Measurements from ENCODE around the gene TMA7B. TPM values are rescaled to one million over a fixed set of nuclear protein-coding genes. Genes with fewer than 3 reads are reported as not detected.
"Not testable (repeated sequence)": the region's sequence is repeated elsewhere in the genome, so short reads cannot be mapped to it uniquely, and the experiment has no call there.

The TMA7B gene
- total RNA-seq, 1 donor from 2014 or later = not detected

DNA sequence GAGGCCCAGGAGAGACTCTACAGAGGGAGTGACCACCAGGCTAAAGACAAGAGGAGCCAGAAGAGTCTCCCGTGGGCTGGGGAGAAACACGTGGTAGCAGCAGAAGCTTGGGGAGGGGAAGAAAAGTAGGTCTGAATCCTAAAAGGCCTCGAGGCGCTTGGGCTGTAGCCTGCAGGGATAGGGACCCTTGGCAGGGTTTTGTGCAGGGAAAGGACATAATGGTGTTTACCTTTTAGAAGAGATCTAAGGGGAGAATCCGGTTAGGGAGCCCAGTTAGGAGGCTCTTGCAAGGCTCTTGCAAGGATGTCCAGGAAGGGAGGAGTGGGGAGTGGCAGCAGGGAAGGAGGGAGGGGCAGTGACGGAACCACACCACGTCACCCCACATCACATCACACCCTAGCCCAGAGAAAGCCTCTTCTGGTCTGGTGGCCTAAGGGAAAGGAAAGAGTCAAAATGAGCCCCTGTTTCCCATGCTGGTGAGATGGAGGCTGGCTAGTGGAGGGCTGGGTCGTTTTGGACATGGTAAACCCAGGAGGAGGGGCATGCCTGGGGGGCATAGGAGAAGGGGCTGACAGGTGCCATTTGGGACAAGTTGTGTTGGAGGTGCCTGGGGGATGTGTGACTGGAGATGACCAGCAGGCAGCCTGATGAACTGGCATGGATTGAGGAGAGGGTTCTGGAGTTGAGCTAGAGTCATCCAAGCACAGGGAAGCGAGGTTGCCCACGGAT is 28.4 kb downstream of the TMA7B start:
- no peaks in the 10 kb centered on the region for H3K9me3 ChIP-seq (replicated peaks)
- peak overlapping the region; percentile 86 for H3K27ac ChIP-seq (replicated peaks)
- peaks cover 49% of the 10 kb centered on the region for H3K4me1 ChIP-seq
- no peak overlapping the region for H3K4me3 ChIP-seq
- H3K36me3 ChIP-seq = no peaks in the 10 kb centered on the region
- H3K27me3 ChIP-seq (ENCODE audit: low read depth) = peaks cover 22% of the 10 kb centered on the region
- intact Hi-C loops (cut with micrococcal nuclease) = no loop called here
- DNase-seq = no peak
- TF ChIP-seq, protein P1, sequence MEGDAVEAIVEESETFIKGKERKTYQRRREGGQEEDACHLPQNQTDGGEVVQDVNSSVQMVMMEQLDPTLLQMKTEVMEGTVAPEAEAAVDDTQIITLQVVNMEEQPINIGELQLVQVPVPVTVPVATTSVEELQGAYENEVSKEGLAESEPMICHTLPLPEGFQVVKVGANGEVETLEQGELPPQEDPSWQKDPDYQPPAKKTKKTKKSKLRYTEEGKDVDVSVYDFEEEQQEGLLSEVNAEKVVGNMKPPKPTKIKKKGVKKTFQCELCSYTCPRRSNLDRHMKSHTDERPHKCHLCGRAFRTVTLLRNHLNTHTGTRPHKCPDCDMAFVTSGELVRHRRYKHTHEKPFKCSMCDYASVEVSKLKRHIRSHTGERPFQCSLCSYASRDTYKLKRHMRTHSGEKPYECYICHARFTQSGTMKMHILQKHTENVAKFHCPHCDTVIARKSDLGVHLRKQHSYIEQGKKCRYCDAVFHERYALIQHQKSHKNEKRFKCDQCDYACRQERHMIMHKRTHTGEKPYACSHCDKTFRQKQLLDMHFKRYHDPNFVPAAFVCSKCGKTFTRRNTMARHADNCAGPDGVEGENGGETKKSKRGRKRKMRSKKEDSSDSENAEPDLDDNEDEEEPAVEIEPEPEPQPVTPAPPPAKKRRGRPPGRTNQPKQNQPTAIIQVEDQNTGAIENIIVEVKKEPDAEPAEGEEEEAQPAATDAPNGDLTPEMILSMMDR (IDR thresholded peaks at IDR 0.05; ENCODE audit: borderline replicate concordance) = no peak

- no peaks in the 10 kb centered on the region for H3K9me3 ChIP-seq (replicated peaks)
- DNase-seq = no peak
- H3K36me3 ChIP-seq = no peaks in the 10 kb centered on the region
- H3K4me1 ChIP-seq = peaks cover 49% of the 10 kb centered on the region
- peak overlapping the region; percentile 86 for H3K27ac ChIP-seq (replicated peaks)
- H3K4me3 ChIP-seq = no peak overlapping the region
- TF ChIP-seq, protein P1 (IDR thresholded peaks at IDR 0.05; ENCODE audit: borderline replicate concordance) = no peak
- intact Hi-C loops (cut with micrococcal nuclease) = no loop called here
- H3K27me3 ChIP-seq (ENCODE audit: low read depth) = peaks cover 33% of the 10 kb centered on the region
Measured at GRCh38 chr22:39989633-39990032, 29.4 kb downstream of the TMA7B start.

- no peak for DNase-seq
- intact Hi-C loops (cut with micrococcal nuclease) = no loop called here
- Histone ChIP-seq H3K9me3 (replicated peaks) (no peaks in the 10 kb centered on the region), H3K36me3 (no peaks in the 10 kb centered on the region), H3K27me3 (ENCODE audit: low read depth) (peaks cover 42% of the 10 kb centered on the region), H3K4me3 (no peak overlapping the region), H3K27ac (replicated peaks) (peak overlapping the region; percentile 86), H3K4me1 (peaks cover 56% of the 10 kb centered on the region)
- TF ChIP-seq, protein P1 (IDR thresholded peaks at IDR 0.05; ENCODE audit: borderline replicate concordance) = no peak
Measured at GRCh38 chr22:39990686-39991085, 30.5 kb downstream of the TMA7B start.

DNA sequence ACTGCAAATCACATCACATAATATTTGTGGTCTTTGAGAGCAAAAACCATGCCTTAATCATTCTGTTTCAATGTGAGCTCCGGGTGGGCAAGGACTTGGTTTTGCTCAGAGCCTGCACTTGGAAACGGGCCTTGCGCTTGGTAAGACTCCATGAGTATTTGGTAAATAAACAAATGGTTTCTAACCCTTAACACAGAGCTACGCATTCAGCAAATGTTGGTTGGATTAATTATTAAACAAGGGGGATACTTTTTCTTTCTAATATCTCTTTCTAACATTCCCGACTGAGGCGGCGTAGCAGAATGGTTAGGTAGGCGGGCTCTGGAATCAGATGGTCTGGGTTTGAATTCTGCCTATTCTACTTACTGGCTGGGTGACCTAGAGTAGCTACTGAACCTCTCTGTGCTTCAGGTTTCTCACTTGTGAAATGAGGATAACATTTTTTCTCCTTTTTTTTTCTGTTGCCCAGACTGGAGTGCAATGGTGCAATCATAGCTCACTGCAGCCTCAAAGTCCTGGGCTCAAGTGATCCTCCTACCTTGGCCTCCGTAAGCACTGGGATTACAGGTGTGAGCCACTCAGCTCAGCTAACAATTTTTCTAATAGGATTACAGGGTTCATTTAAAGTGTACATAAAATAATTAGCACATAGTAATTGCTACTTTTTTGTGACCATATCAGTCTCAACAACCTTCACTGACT is 31.1 kb downstream of the TMA7B start:
- Histone ChIP-seq H3K27ac (replicated peaks) (peak overlapping the region; percentile 86), H3K9me3 (replicated peaks) (no peaks in the 10 kb centered on the region), H3K36me3 (no peaks in the 10 kb centered on the region), H3K27me3 (ENCODE audit: low read depth) (peaks cover 47% of the 10 kb centered on the region), H3K4me3 (no peak overlapping the region), H3K4me1 (peaks cover 54% of the 10 kb centered on the region)
- intact Hi-C loops (cut with micrococcal nuclease) = no loop called here
- no peak for DNase-seq
- TF ChIP-seq, protein P1 (IDR thresholded peaks at IDR 0.05; ENCODE audit: borderline replicate concordance) = no peak

DNA sequence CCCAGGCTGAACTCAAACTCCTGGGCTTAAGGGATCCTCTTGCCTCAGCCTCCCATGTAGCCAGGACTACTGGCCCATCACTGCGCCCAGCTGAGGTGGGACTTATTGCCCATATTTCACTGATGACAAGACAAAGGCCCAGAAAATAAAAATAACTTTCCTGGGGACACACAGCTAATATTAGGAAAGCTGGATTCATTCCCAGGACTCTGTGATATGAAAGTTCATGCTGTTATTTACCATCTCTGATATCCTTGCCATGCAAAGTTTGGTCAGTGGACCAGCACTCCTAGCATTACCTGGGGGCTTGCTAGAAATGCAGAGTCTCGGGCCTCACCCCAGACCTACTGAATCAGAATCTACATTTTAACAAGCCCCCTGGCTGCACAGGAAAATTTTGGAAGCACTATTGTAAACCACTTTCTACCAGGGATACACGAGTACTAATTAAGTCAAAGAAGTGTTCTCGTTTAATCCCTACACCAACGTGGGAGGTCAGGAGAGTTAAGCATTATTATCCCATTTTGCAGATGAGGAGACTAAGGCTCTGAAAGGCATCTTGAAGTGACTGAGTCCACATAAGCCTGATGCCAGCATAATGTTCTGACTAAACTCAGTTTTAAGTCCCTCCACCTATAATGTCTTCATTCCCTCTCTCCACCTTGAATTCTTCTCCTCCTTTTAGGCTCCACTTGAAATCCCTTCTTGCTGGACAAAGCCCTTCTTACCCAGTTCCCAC is 32.1 kb downstream of the TMA7B start:
- TF ChIP-seq, protein P1 (IDR thresholded peaks at IDR 0.05; ENCODE audit: borderline replicate concordance) = no peak
- Histone ChIP-seq H3K36me3 (no peaks in the 10 kb centered on the region), H3K27ac (replicated peaks) (peak overlapping the region; percentile 86), H3K27me3 (ENCODE audit: low read depth) (peaks cover 47% of the 10 kb centered on the region), H3K9me3 (replicated peaks) (no peaks in the 10 kb centered on the region), H3K4me1 (peaks cover 54% of the 10 kb centered on the region), H3K4me3 (no peak overlapping the region)
- intact Hi-C loops (cut with micrococcal nuclease) = no loop called here
- DNase-seq = no peak

DNA sequence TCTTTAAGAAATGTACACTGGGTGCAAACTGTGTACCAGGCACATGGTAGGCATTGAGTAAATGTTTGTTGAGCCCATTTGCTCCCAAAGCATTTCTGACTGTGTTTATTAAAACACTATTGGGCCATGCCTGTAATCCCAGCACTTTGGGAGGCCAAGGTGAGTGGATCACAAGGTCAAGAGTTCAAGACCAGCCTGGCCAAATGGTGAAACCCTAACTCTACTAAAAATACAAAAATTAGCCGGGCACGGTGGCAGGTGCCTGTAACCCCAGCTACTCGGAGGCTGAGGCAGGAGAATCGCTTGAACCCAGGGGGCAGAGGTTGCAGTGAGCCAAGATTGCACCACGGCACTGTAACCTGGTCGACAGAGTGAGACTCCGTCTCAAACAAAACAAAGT is 32.7 kb downstream of the TMA7B start:
- H3K4me1 ChIP-seq = peaks cover 59% of the 10 kb centered on the region
- H3K36me3 ChIP-seq; intact Hi-C loops (cut with micrococcal nuclease); H3K9me3 ChIP-seq (replicated peaks); DNase-seq; H3K4me3 ChIP-seq: not testable (repeated sequence)
- peaks cover 47% of the 10 kb centered on the region for H3K27me3 ChIP-seq (ENCODE audit: low read depth)
- H3K27ac ChIP-seq (replicated peaks) = peak overlapping the region; percentile 86
